Parathyroid adenoma (tissue), 2 donors: ENCODE measurements around the gene ATP13A5.

Experiments used
- H2AFZ ChIP-seq: fragments of 300-600 bp; sonication (generic); one replicate; pipeline ENCODE4 v1.7.0; 2017; ENCODE audit warnings: antibody characterized with exemption, mild to moderate bottlenecking
- H3K27ac ChIP-seq: fragments of 300-600 bp; sonication (generic); one replicate; pipeline ENCODE4 v1.7.0; 2017
- H3K27me3 ChIP-seq: fragments of 300-600 bp; sonication (generic); one replicate; pipeline ENCODE4 v1.7.0; 2017; ENCODE audit warnings: low read length; ENCODE audit not compliant: control insufficient read depth, insufficient read depth
- H3K36me3 ChIP-seq: fragments of 300-600 bp; sonication (generic); one replicate; pipeline ENCODE4 v1.7.0; 2017; ENCODE audit warnings: low read length; ENCODE audit not compliant: control insufficient read depth, insufficient read depth
- H3K4me1 ChIP-seq: fragments of 300-600 bp; sonication (generic); one replicate; pipeline ENCODE4 v1.7.0; 2017; ENCODE audit warnings: control low read depth
- H3K4me2 ChIP-seq: fragments of 300-600 bp; sonication (generic); one replicate; pipeline ENCODE4 v1.7.0; 2017; ENCODE audit warnings: low read length
- H3K4me3 ChIP-seq: fragments of 300-600 bp; sonication (generic); one replicate; pipeline ENCODE4 v1.7.0; 2017; ENCODE audit warnings: low read depth, low read length
- H3K79me2 ChIP-seq: fragments of 300-600 bp; sonication (generic); one replicate; pipeline ENCODE4 v1.7.0; 2017; ENCODE audit warnings: control low read depth
- H3K9ac ChIP-seq: fragments of 300-600 bp; sonication (generic); one replicate; pipeline ENCODE4 v1.7.0; 2017; ENCODE audit warnings: mild to moderate bottlenecking
- H3K9me3 ChIP-seq: fragments of 300-600 bp; sonication (generic); one replicate; pipeline ENCODE4 v1.7.0; 2017; ENCODE audit warnings: low read length; ENCODE audit not compliant: control insufficient read depth
- CTCF ChIP-seq: fragments of 300-600 bp; sonication (generic); IDR thresholded peaks from one replicate; pipeline ENCODE4 v1.7.0; 2017; ENCODE audit warnings: antibody characterized with exemption, mild to moderate bottlenecking
- donor health status: primary hyperparathyroidism.

The ATP13A5 gene

GRCh38 chr3:193344486-193344885, 34.1 kb downstream of the ATP13A5 start:
- H3K4me1 ChIP-seq, result no peaks in the 10 kb centered on the region
- no peaks in the 10 kb centered on the region for H3K27me3 ChIP-seq
- no peak overlapping the region for H3K9ac ChIP-seq
- no peaks in the 10 kb centered on the region for H3K79me2 ChIP-seq
- no peaks in the 10 kb centered on the region for H3K36me3 ChIP-seq
- H3K4me2 ChIP-seq, result no peak overlapping the region
- TF ChIP-seq CTCF, result no peak
- H2AFZ ChIP-seq, result no peak overlapping the region
- no peak overlapping the region for H3K4me3 ChIP-seq
- H3K9me3 ChIP-seq, result no peaks in the 10 kb centered on the region
- no peak overlapping the region for H3K27ac ChIP-seq

GRCh38 chr3:193343726-193344222, 34.8 kb downstream of the ATP13A5 start:
- Histone ChIP-seq H3K27ac (no peak overlapping the region), H2AFZ (no peak overlapping the region), H3K9ac (no peak overlapping the region), H3K4me1 (no peaks in the 10 kb centered on the region), H3K9me3 (no peaks in the 10 kb centered on the region), H3K36me3 (no peaks in the 10 kb centered on the region), H3K79me2 (no peaks in the 10 kb centered on the region), H3K4me2 (no peak overlapping the region), H3K4me3 (no peak overlapping the region), H3K27me3 (no peaks in the 10 kb centered on the region)
- no peak for TF ChIP-seq CTCF

GRCh38 chr3:193342551-193342950, 36.0 kb downstream of the ATP13A5 start:
- Histone ChIP-seq H2AFZ (no peak overlapping the region), H3K27ac (no peak overlapping the region), H3K9me3 (no peaks in the 10 kb centered on the region), H3K4me2 (no peak overlapping the region), H3K9ac (no peak overlapping the region), H3K4me1 (no peaks in the 10 kb centered on the region), H3K79me2 (no peaks in the 10 kb centered on the region), H3K4me3 (no peak overlapping the region), H3K27me3 (no peaks in the 10 kb centered on the region), H3K36me3 (no peaks in the 10 kb centered on the region)
- no peak for TF ChIP-seq CTCF

- H3K4me3 ChIP-seq, result no peak overlapping the region
- H3K4me1 ChIP-seq, result no peaks in the 10 kb centered on the region
- H3K4me2 ChIP-seq, result no peak overlapping the region
- no peaks in the 10 kb centered on the region for H3K27me3 ChIP-seq
- no peaks in the 10 kb centered on the region for H3K79me2 ChIP-seq
- no peak overlapping the region for H2AFZ ChIP-seq
- H3K9me3 ChIP-seq, result no peaks in the 10 kb centered on the region
- no peaks in the 10 kb centered on the region for H3K36me3 ChIP-seq
- no peak overlapping the region for H3K9ac ChIP-seq
- H3K27ac ChIP-seq, result no peak overlapping the region
- no peak for TF ChIP-seq CTCF
Measured at GRCh38 chr3:193335031-193335430, 43.5 kb downstream of the ATP13A5 start.

- Histone ChIP-seq H3K9me3 (no peaks in the 10 kb centered on the region), H3K27me3 (no peaks in the 10 kb centered on the region), H3K36me3 (no peaks in the 10 kb centered on the region), H3K79me2 (no peaks in the 10 kb centered on the region), H3K4me2 (no peak overlapping the region), H2AFZ (no peak overlapping the region), H3K4me1 (no peaks in the 10 kb centered on the region), H3K9ac (no peak overlapping the region), H3K27ac (no peak overlapping the region), H3K4me3 (no peak overlapping the region)
- no peak for TF ChIP-seq CTCF
Measured at GRCh38 chr3:193333229-193333628, 45.3 kb downstream of the ATP13A5 start.
